ENCODE measurements around the gene GRM4.

DNA sequence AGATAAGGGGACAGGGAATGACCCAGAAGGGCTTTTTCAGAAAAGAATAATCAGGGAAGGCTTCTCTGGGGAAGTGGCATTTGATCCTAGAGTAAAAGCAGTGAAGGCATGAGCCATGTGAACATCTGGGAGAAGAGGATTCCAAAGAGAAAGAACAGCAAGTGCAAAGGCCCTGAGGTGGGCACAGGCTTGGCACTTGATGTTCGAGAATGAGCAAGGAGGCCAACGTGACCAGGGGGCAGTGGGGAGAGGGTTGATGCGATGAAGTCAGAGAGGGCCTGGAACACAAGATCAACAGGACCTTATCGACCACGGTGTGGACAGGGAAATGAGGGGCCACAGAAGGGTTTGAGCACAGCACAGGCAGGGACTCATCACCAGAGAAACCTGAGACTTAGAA, 5.8 kb downstream of the GRM4 start:
- no peak for TF ChIP-seq CTCF (conservative IDR thresholded peaks at IDR 0.05; ENCODE audit: low read length)
- TF ChIP-seq EZH2phosphoT487 (IDR thresholded peaks at IDR 0.05; ENCODE audit: borderline replicate concordance) = no peak
